Liver (tissue), 9 donors: Measurements from ENCODE around the gene IFIH1. TPM values are rescaled to one million over a fixed set of nuclear protein-coding genes. Genes with fewer than 3 reads are reported as not detected.

Source experiments
- DNase-seq: peaks from one replicate; pipeline ENCODE4 v3.0.0-alpha.2; 2017; ENCODE audit warnings: low spot score
- H3K27ac ChIP-seq, 2 donors: one replicate each; pipeline ENCODE4 v1.7.0; 2013; ENCODE audit warnings: inconsistent platforms in 2 of 2, low read length in 2 of 2, control low read depth in 1 of 2, low read depth in 1 of 2, mild to moderate bottlenecking in 1 of 2
- H3K27me3 ChIP-seq, 4 donors: one replicate each; pipeline versions ENCODE4 v1.6.1 to v1.7.0; 2013; ENCODE audit warnings: low read length in 3 of 4, inconsistent platforms in 1 of 4, mild to moderate bottlenecking in 1 of 4, moderate library complexity in 1 of 4; ENCODE audit not compliant: control insufficient read depth in 4 of 4, insufficient read depth in 4 of 4
- H3K36me3 ChIP-seq, 4 donors: one replicate each; pipeline versions ENCODE4 v1.6.1 to v1.7.0; 2013; ENCODE audit warnings: low read length in 3 of 4, mild to moderate bottlenecking in 3 of 4, low read depth in 1 of 4, moderate library complexity in 1 of 4; ENCODE audit not compliant: control insufficient read depth in 4 of 4, insufficient read depth in 3 of 4
- H3K4me1 ChIP-seq, 4 donors: one replicate each; pipeline versions ENCODE4 v1.6.1 to v1.7.0; 2013; ENCODE audit warnings: low read length in 3 of 4, mild to moderate bottlenecking in 3 of 4, moderate library complexity in 1 of 4; ENCODE audit not compliant: control insufficient read depth in 4 of 4, insufficient read depth in 4 of 4
- H3K4me3 ChIP-seq, 3 donors: one replicate each; pipeline versions ENCODE4 v1.6.1 to v1.7.0; 2013; ENCODE audit warnings: low read length in 3 of 3, control low read depth in 1 of 3, low read depth in 1 of 3, mild to moderate bottlenecking in 1 of 3
- H3K9ac ChIP-seq, 2 donors: one replicate each; pipeline ENCODE4 v1.7.0; 2013; ENCODE audit warnings: low read length in 2 of 2, mild to moderate bottlenecking in 2 of 2, moderate library complexity in 2 of 2, control low read depth in 1 of 2, low read depth in 1 of 2
- H3K9me3 ChIP-seq, 4 donors: one replicate each; pipeline versions ENCODE4 v1.6.1 to v1.7.0; 2013; ENCODE audit warnings: low read length in 3 of 4; ENCODE audit not compliant: control insufficient read depth in 4 of 4
- EGR1 ChIP-seq, 2 donors: IDR thresholded peaks; 2 replicates each; pipeline ENCODE4 v1.6.1; 2016 to 2018; ENCODE audit warnings: antibody characterized with exemption in 2 of 2, low read depth in 2 of 2
- FOXA1 ChIP-seq: IDR thresholded peaks from 2 replicates; pipeline ENCODE4 v1.6.1; 2016; ENCODE audit warnings: antibody characterized with exemption
- FOXA2 ChIP-seq: IDR thresholded peaks from 2 replicates; pipeline ENCODE4 v1.6.1; 2016; ENCODE audit warnings: antibody characterized with exemption
- HNF4A ChIP-seq, 2 donors: conservative IDR thresholded peaks; 2 replicates each; pipeline ENCODE4 v1.6.1; 2016; ENCODE audit warnings: antibody characterized with exemption in 2 of 2, mild to moderate bottlenecking in 2 of 2
- JUND ChIP-seq, 2 donors: IDR thresholded peaks; 2 replicates each; pipeline ENCODE4 v1.6.1; 2016; ENCODE audit warnings: antibody characterized with exemption in 2 of 2
- NR2F2 ChIP-seq: IDR thresholded peaks from 2 replicates; pipeline ENCODE4 v1.6.1; 2016; ENCODE audit warnings: antibody characterized with exemption
- RAD21 ChIP-seq, 2 donors: IDR thresholded peaks; 2 replicates each; pipeline ENCODE4 v1.6.1; 2016; ENCODE audit warnings: antibody characterized with exemption in 2 of 2, mild to moderate bottlenecking in 2 of 2
- RXRA ChIP-seq, 2 donors: IDR thresholded peaks; 2 replicates each; pipeline ENCODE4 v1.6.1; 2017 to 2018; ENCODE audit warnings: antibody characterized with exemption in 2 of 2, mild to moderate bottlenecking in 1 of 2
- TAF1 ChIP-seq: conservative IDR thresholded peaks from 2 replicates; pipeline ENCODE4 v1.6.1; 2016; ENCODE audit warnings: antibody characterized with exemption, mild to moderate bottlenecking
- YY1 ChIP-seq: IDR thresholded peaks from 2 replicates; pipeline ENCODE4 v1.6.1; 2016; ENCODE audit warnings: antibody characterized with exemption, mild to moderate bottlenecking
- WGBS: extraction: QIAGEN DNeasy Blood & Tissue Kit; methylation state at CpG from one replicate; pipeline ENCODE4 v1.1.7; 2013; 5-methylcytosine and 5-hydroxymethylcytosine counted together
- polyA plus RNA-seq, 2 donors: library from polyadenylated mRNA; stranded (reverse) in 1 of 2; unstranded in 1 of 2; fragments of 200-250 nt in 1 of 2; fragments of >200 nt in 1 of 2; fragmentation: Nextera tagmentation in 1 of 2; extraction: Ambion mirVana in 1 of 2; gene quantifications; one replicate each; pipeline versions ENCODE4 v1.2.1 to v1.2.3, GENCODE V29; 2013 to 2015
- total RNA-seq, 2 donors: library from RNA; depleted of rRNA; stranded (reverse); fragments of >200 nt; gene quantifications; one replicate each; pipeline ENCODE4 v1.2.3, GENCODE V29; 2014
- TF ChIP-seq, protein P1 (sequence below): fragments of 150-350 bp; IDR thresholded peaks from 2 replicates; pipeline ENCODE4 v1.5.1; 2017; ENCODE audit warnings: improper control_type of control experiment, low read depth, low read length; ENCODE audit not compliant: missing input control
- TF ChIP-seq, protein P2 (sequence below): IDR thresholded peaks from 2 replicates; pipeline ENCODE4 v1.6.1; 2016; ENCODE audit warnings: antibody characterized with exemption
- TF ChIP-seq, protein P3 (sequence below): IDR thresholded peaks from 2 replicates; pipeline ENCODE4 v1.6.1; 2016; ENCODE audit warnings: antibody characterized with exemption
- TF ChIP-seq, protein P4 (sequence below): IDR thresholded peaks from 2 replicates; pipeline ENCODE4 v1.6.1; 2016; ENCODE audit warnings: antibody characterized with exemption, mild to moderate bottlenecking
- donor health status: healthy.
- donor health status: healthy.
- donor health status: healthy.
- donor health status: healthy.
- donor health status: healthy.

Gene IFIH1
- total and polyA plus RNA-seq, 4 donors: 5.5 to 13.2 (median 7.9) TPM

DNA sequence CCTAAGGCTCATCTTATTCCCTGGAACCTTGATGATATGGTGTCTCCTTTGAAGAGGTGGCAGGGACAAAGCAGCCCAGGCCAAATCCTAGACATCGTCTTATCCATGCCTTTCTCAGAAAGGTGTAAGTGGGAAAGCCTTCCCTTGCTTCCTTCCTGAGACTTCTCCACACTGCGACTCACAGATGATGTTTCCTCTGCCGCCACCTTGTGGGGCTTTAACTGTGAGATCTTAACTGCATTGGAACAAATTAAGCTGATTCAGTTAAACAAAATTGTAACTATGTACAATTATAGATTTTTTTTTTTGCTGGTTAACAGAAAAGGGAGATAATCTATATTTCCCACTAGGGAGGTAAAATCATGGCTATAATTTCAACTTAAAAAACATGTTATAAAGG lies 15.5 kb upstream of the IFIH1 start:
- no peak overlapping the region for H3K9ac ChIP-seq
- H3K36me3 ChIP-seq: no peaks in the 10 kb centered on the region
- no peak overlapping the region for H3K4me3 ChIP-seq
- H3K4me1 ChIP-seq: no peaks in the 10 kb centered on the region
- no peaks in the 10 kb centered on the region for H3K9me3 ChIP-seq
- H3K27ac ChIP-seq: no peak overlapping the region
- WGBS: 44% methylated on average over 3 of the region's 3 CpGs
- H3K27me3 ChIP-seq: no peaks in the 10 kb centered on the region
- TF ChIP-seq NR2F2 (no peak), RAD21 (IDR thresholded peaks at IDR 0.05) (peak; percentile 63 to 74), EGR1 (IDR thresholded peaks at IDR 0.05; ENCODE audit: low read depth in 2 of 2) (no peak)
- TF ChIP-seq, protein P1, sequence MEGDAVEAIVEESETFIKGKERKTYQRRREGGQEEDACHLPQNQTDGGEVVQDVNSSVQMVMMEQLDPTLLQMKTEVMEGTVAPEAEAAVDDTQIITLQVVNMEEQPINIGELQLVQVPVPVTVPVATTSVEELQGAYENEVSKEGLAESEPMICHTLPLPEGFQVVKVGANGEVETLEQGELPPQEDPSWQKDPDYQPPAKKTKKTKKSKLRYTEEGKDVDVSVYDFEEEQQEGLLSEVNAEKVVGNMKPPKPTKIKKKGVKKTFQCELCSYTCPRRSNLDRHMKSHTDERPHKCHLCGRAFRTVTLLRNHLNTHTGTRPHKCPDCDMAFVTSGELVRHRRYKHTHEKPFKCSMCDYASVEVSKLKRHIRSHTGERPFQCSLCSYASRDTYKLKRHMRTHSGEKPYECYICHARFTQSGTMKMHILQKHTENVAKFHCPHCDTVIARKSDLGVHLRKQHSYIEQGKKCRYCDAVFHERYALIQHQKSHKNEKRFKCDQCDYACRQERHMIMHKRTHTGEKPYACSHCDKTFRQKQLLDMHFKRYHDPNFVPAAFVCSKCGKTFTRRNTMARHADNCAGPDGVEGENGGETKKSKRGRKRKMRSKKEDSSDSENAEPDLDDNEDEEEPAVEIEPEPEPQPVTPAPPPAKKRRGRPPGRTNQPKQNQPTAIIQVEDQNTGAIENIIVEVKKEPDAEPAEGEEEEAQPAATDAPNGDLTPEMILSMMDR: peak; percentile 35
- no peak for DNase-seq

DNA sequence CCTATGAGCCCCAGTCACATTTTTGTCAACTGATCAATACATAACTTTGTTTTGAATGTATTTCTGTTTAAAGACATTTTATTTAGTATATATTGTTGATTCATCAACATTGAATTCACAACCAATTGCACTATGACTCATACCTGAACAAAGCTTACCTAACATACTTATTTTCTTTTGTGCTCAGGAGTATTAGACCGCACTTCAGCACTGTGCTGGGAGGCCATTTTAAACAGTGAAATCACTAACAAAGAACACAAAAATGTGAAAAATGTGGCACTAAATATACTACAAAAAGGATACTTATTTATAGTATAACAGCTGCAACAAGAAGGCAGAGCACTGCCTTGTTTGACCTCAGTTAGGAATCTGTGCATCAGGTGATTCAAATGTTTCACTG lies 12.4 kb upstream of the IFIH1 start:
- no peaks in the 10 kb centered on the region for H3K36me3 ChIP-seq
- TF ChIP-seq YY1 (no peak), FOXA1 (no peak), JUND (IDR thresholded peaks at IDR 0.05) (no peak), RXRA (IDR thresholded peaks at IDR 0.05) (no peak), FOXA2 (no peak), NR2F2 (no peak), EGR1 (IDR thresholded peaks at IDR 0.05; ENCODE audit: low read depth in 2 of 2) (no peak), TAF1 (no peak), HNF4A (conservative IDR thresholded peaks at IDR 0.05) (no peak), RAD21 (IDR thresholded peaks at IDR 0.05) (no peak)
- TF ChIP-seq, protein P2, sequence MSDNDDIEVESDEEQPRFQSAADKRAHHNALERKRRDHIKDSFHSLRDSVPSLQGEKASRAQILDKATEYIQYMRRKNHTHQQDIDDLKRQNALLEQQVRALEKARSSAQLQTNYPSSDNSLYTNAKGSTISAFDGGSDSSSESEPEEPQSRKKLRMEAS: no peak
- TF ChIP-seq, protein P1: no peak
- TF ChIP-seq, protein P3, sequence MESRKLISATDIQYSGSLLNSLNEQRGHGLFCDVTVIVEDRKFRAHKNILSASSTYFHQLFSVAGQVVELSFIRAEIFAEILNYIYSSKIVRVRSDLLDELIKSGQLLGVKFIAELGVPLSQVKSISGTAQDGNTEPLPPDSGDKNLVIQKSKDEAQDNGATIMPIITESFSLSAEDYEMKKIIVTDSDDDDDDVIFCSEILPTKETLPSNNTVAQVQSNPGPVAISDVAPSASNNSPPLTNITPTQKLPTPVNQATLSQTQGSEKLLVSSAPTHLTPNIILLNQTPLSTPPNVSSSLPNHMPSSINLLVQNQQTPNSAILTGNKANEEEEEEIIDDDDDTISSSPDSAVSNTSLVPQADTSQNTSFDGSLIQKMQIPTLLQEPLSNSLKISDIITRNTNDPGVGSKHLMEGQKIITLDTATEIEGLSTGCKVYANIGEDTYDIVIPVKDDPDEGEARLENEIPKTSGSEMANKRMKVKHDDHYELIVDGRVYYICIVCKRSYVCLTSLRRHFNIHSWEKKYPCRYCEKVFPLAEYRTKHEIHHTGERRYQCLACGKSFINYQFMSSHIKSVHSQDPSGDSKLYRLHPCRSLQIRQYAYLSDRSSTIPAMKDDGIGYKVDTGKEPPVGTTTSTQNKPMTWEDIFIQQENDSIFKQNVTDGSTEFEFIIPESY: no peak
- TF ChIP-seq, protein P4, sequence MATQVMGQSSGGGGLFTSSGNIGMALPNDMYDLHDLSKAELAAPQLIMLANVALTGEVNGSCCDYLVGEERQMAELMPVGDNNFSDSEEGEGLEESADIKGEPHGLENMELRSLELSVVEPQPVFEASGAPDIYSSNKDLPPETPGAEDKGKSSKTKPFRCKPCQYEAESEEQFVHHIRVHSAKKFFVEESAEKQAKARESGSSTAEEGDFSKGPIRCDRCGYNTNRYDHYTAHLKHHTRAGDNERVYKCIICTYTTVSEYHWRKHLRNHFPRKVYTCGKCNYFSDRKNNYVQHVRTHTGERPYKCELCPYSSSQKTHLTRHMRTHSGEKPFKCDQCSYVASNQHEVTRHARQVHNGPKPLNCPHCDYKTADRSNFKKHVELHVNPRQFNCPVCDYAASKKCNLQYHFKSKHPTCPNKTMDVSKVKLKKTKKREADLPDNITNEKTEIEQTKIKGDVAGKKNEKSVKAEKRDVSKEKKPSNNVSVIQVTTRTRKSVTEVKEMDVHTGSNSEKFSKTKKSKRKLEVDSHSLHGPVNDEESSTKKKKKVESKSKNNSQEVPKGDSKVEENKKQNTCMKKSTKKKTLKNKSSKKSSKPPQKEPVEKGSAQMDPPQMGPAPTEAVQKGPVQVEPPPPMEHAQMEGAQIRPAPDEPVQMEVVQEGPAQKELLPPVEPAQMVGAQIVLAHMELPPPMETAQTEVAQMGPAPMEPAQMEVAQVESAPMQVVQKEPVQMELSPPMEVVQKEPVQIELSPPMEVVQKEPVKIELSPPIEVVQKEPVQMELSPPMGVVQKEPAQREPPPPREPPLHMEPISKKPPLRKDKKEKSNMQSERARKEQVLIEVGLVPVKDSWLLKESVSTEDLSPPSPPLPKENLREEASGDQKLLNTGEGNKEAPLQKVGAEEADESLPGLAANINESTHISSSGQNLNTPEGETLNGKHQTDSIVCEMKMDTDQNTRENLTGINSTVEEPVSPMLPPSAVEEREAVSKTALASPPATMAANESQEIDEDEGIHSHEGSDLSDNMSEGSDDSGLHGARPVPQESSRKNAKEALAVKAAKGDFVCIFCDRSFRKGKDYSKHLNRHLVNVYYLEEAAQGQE: no peak

More for the DNA sequence above, 12.4 kb upstream of the IFIH1 start:
- Histone ChIP-seq H3K9me3 (no peaks in the 10 kb centered on the region), H3K4me1 (no peaks in the 10 kb centered on the region), H3K9ac (no peak overlapping the region), H3K27ac (no peak overlapping the region), H3K27me3 (no peaks in the 10 kb centered on the region), H3K4me3 (no peak overlapping the region)
- 97% methylated on average over 1 of the region's 1 CpG for WGBS
- DNase-seq: no peak
